NCI-H1105 treated with DMSO at 0.1 percent for 48 hours (cell line): ENCODE measurements around the gene KIF18B.

Experiments
- DNase-seq: peaks from one replicate; lab custom pipeline; 2025; lab: John Stamatoyannopoulos, UW

The KIF18B gene

GRCh38 chr17:44940317-44940716, 7.3 kb downstream of the KIF18B start:
- no peak for DNase-seq

- DNase-seq = no peak
Measured at GRCh38 chr17:44935116-44935515, 12.5 kb downstream of the KIF18B start.

- no peak for DNase-seq
Measured at GRCh38 chr17:44934745-44935105, 12.8 kb downstream of the KIF18B start.

DNA sequence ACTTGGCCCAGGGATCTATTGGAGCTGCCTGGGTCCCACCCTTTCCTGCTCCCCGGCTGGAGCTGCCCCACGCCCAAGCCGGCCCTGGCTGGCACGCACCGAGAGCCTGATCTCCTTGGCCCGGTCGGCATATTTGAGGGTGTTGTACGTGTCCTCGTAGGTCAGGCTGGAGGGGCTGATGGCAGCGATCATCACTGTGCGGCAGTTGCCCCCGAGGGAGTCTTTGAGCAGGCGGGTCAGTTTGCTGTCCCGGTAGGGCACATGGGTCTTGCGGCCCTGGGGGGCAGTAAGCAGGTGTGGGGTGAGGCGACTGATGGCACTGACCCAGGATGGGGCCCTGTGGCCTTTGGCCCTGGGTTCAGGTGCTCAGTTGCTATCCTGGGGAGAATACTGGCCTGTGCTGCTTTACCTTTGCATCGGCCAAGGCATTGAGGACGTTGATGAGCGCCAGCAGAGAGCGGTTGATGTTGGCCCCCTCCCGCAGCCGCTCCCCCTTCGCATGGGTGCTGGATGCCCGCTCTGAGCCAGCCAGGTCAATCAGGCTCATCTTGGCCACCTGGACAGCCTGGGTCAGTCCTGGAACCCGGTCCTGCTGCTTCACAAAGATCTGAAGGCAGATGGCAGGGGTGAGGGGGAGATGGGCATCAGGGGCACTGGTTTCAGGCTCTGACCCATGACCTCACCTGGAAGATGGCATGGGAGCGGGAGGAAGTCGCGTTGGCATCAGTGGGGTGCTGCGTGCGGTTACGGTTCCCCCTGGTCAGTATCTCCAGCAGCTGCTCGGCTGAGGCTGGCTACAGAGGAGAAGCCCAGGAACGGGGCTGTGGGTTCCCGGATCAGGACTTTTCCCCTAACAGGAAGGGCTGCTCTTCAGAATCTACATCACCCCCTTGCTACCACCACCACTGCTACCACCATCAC, 13.5 kb downstream of the KIF18B start:
- no peak for DNase-seq

GRCh38 chr17:44932787-44933097, 14.8 kb downstream of the KIF18B start:
- DNase-seq = no peak

GRCh38 chr17:44932096-44932786, 15.3 kb downstream of the KIF18B start:
- DNase-seq = no peak

GRCh38 chr17:44931376-44931775, 16.2 kb downstream of the KIF18B start:
- DNase-seq = no peak

GRCh38 chr17:44930667-44931066, 16.9 kb downstream of the KIF18B start:
- no peak for DNase-seq

DNA sequence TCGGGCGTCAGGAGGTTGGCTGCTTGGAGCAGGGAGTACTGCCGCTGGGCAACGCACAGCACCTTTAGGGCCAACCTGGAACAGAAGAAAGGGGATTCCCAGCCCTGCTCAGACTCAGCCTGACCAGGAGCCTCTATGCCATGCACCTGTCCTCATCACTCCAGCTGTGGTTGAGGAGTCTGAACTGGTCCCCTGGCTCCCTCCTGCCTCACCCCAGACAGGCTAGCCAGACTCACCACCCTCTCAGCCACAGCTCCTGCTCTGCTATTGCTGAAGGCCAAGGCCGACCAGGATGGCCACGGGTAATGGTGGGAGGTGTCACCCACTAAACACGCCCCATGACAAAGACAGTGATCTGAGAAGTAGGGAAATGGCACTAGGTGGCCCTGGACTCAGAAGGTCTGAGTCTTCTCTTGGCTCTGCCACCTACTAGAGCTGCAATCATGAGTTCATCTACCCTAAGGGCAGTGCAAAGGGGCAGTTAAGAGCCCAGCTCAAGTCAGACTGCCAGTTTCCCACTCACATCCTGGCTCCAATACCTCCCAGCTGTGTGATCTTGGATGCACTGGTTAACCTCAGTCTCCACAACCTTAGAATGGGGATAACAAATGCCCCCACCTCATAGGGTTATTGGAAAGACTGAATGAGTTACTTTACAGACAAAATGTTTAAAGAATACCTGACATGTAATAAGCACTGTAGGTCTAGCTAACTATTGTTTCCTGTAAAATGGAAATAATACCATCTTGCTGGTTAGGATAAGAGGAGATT, 18.4 kb downstream of the KIF18B start:
- DNase-seq = no peak

DNA sequence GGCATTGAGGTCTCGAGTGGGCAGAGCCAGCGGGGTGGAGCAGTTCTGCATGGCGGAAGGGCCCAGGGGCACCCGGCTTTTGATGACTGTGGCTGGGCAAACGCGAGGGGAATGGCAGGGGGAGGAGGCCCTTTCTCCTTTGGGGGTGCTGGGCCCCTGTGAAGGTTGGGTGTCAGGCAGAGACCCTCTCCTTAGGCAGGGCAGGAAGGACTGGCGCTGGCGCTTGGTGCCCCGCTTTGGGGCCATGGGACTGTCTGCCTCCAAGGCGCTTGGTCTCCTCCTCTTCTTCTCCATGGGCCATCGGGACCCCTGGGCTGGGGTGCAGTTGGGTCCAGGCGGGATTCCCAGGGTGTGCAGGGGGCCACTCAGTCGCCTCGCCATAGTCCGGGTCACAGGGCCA, 19.4 kb downstream of the KIF18B start:
- no peak for DNase-seq

DNA sequence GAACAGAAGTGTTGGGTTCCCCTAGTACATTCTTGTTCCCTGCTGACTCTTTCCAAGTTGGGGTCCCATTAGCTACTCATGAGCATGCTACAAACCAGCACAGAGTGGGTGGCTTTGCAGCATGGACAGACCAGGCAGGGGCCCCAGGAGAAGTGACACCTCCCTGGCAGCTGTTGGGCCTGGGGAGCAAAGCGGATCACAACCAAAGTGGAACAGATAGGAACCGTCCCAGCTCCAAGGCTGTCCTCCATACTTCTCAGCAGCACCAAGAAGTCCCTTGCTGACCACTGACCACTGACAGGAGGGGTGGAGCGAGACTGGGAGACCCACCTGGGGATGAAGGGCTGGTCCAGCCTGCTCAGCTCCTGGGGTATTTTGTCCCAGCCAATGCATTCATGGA, 19.9 kb downstream of the KIF18B start:
- no peak for DNase-seq

DNA sequence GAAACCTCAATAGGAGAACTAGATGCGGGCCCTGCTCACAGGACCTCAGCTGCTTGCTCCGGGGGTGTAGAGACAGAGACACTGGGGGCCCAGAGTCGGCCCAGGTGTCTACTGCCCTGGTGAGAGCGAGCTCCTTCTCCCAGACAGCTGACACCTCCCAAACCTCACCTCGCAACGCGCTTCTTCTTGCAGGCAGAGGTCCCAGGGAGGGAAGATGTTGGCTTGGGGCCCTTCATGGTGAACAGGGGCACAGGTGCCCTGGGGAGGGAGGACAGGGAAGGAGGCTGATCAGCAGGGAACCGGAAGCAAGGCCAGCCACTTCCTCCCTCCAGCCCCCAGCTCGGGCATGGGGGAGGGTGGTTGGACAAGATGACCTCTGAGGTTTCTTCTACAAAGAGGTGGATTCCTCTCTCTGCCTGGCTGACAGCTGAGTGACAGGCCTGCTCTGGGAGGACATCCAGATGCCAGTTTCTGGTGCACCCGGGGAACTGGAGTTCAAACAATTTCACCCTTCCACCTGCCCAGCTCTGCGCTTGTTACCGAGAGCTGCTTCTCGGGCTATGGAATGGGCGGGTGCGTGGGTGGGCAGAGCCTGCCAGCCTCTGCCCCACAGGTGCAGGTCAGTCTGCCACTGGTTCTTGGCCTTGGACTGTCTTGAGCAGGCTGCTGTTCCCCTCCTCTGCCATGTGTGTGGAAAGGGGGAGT, 20.6 kb downstream of the KIF18B start:
- no peak for DNase-seq

GRCh38 chr17:44925731-44926697, 21.6 kb downstream of the KIF18B start:
- no peak for DNase-seq

DNA sequence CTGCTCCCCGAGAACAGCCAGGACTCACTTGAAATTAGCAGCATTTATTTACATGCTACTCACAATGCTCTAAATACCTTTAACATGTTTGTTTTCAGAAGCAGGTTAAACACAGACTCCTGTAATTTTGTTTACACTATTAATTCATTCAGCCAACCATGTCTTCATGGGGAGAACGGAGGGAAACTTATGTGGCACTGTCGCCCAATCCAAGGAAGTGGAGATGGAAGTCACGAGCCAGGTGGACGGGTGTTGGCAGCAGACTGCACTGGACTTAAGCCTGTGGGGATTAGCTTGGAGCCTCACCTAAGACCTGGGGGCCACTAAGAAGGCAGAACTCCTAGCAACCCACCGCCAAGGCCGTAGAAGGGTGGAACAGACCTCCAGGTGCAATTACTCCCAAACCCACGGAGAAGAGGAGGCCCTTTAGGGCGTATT, 23.4 kb downstream of the KIF18B start:
- peak; percentile 30 for DNase-seq

GRCh38 chr17:44922746-44923470, 24.7 kb downstream of the KIF18B start:
- no peak for DNase-seq

DNA sequence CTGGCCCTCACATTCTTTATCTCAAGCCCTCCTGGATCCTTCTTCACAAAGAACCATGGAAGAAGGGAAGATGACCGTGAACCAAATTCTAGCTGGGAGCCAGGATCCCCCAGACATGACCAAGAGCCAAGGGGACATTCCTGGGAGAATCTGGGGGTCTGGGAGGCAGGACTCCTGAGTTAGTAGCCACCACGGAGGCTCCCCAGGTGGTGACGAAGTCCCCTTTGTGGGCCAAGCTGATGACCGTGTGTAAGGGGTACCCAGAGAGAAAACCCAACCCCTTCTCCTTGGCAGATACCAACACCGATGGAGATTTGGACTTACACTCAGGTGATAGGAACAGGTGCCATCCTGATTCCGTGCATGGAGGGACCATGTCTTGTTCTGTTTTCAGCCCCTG, 25.4 kb downstream of the KIF18B start:
- no peak for DNase-seq

DNA sequence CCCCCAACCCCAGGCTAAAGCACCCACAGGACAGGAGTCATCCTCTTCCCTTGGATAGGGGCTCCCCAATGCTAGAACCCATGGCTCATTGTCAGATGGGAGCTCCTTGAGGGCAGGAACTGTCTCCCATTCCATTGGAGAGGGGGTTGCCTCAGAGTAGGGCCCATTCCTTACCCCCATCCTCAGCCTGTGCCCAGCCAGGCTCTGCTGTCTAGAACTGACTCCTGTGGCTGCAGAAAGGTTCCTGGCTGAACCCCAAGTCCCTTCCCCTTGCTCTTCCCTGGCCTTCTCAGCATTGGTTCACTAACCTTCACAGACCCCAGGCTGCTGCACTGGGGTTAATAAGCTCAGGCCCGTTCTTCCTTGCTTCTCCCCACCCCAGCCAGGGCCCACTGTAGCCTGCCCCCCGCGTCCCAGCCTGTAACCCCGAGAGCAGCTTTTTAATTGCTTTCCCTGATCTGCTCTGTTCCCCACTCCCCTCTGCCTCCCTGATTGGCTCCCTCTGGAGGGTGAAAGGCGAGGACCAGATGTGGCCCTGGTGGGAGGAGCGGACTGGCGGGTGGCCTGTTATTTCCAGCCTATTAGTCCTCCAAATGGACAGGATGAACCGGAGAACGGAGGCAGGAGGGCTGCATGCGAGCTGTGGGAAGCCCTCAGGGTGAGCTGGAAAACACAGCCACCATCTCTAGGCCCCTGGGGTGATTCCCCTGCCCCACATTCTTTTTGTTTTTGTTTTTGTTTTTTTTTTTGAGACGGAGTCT, 26.3 kb downstream of the KIF18B start:
- no peak for DNase-seq

DNA sequence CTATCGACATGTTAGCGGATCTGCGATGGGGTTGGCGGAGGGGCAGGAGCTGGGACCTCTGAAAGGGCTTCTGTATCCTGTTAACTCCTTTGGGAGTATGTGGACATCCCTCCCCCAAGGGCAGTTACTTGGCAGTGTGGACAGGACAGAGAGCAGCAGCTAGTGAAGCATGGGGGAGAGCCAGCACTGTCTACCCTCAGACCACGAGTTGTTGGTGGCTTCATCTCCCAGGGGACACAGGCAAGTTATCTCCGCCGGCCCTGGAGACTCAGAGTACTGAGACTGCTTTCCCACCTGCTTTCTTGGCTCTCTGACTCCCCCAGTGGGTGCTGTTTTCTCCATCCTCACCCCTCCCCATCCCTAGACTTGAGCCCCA, 27.0 kb downstream of the KIF18B start:
- DNase-seq = no peak

GRCh38 chr17:44919885-44920564, 27.5 kb downstream of the KIF18B start:
- peak; percentile 46 for DNase-seq
